ENCODE measurements around the gene TACC2. TPM values are rescaled to one million over a fixed set of nuclear protein-coding genes. Genes with fewer than 3 reads are reported as not detected.
A peak's percentile ranks its signal among the peaks of the same experiment; 100 is the strongest.
"Not testable (repeated sequence)": the region's sequence is repeated elsewhere in the genome, so short reads cannot be mapped to it uniquely, and the experiment has no call there.

Gene TACC2
- total RNA-seq, 1 donor from 2014 or later: 377 TPM

DNA sequence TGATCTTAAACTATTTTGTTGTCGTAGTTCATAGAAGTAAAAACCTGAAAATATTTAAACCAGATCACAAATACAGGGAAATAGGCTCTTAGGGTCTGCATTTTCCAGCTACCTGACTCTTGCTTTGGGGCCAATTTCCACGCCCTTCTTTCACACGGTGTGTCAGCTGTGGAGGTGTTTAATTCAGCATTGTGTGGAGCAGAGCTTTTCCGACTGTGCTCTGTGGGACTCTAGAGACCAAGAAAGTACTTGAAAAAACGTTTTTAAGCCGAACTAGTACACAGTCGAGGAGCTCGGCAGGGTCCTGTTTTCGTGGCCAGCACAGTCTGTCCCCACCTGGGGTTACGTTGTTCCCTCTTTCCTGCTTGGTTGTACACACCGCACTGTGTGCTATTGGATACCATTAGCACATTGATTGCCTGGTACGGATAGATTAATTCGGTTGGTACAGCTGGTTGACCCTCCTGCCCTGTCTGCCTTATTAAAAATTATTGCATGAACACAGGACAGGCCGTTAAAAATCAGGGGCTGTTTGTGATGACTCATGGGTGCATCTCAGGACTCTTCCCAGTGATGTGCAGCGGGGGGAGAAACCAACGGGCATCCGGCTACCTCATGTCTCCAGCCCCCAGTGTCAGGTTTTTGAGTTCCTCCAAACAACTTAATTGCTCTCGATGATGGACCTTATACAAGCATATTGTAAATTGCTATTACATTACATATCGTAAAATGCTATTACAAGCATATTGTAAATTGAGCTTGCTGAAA lies 201.4 kb downstream of the TACC2 start:
- ATAC-seq (no peak), DNase-seq (no peak)
- intact Hi-C loops (cut with micrococcal nuclease): no loop called here

DNA sequence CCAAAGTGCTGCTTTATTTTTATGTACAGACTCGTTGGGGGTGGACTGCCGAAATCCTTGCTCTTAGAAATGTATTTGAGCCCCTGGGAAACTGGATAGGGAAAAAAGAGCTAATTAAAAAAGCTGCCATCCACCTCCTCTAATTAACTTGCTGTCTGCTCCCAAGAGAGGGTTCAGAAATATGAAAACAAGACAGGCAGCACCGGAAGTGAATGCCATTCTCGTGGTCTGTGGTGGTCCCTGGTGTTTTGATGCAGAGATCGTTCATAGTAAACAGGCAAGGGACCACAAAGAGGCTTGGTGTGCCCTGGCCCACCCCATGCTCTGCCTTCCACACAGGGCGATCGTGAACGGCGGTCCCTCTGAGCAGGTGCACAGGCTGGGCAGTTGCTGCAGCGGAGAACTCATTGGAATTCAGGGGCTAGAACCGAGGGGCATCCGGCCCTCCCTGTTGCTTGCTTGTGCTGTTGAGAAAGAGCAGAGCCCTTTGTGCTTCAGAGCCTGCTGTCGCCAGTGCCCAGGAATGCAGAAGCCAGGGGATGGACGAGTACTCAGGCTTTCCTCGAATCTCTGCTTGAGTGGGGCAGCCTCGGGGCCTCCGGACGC lies 203.1 kb downstream of the TACC2 start:
- ATAC-seq (peak; percentile 64), DNase-seq (peak; percentile 46)
- intact Hi-C loops (cut with micrococcal nuclease): no loop called here

DNA sequence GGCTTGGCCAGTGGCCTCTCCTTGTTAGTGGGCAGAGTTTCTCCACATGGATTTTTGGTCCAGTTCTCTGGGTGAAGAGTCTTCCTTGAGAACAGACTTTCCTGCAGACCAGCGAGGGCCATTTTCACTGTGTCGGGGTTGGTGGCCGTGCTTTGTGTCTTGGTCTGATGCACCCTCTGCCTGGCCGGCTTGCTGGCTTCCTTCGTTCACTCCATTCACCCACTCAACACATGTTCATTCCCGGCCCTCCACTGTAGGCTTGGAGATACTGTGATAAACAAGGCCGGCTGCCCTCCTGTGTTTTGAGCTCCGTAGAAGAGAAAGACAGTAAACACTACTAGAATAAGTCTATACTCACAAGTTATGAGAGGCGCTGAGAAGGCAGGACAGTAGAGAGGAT lies 205.3 kb downstream of the TACC2 start:
- intact Hi-C loops (cut with micrococcal nuclease): no loop called here
- ATAC-seq (no peak), DNase-seq (no peak)

DNA sequence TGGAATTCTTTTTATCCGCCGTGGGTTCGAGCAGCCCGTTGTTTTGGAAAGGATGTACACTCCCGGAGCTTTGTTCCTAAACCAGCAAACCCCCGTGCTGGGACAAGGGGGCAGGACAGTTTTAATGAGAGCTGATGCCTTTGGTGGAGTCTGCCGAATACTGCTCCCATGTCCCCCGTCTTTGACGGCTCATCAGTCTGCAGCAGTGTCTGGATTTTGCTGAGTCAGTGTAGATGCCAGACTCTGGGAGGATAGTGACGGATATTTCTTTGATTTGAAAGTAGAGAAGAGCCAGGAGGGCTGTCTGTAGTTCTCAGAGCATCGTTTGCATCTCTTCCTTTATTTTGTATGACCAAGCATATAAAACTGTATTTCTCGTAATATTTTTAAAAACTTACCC lies 207.3 kb downstream of the TACC2 start:
- intact Hi-C loops (cut with micrococcal nuclease): no loop called here
- DNase-seq (no peak), ATAC-seq (no peak)

DNA sequence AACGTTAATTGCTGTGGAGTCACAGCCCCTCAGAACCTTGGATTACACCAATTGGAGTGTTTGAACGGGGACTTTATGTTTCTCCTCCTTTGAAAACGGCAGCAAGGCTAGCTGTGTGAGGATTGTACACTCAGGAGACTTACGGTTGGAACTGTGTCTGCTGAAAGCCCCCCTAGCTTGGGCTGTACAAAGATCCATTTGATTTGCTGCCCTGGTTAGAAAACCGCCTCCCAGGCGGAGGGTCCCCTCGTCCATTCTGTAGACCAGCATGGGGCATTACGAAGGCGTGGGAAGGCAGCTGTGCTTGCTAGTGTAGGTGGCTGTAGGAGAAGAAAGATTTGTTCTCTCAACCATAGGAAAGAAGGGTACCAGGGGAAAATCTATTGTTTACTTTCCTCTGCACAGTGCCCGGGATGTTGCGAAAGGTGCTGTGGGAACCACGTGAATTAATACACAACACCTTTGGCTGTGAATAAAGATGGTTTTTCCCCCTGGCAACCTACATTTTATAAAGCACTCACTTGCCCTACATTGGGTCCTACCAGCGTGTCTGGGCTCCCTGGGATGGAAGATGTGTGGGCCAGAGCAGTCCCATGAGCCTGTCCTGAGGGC lies 208.8 kb downstream of the TACC2 start:
- no peak for DNase-seq
- ATAC-seq: no peak
- intact Hi-C loops (cut with micrococcal nuclease): no loop called here

DNA sequence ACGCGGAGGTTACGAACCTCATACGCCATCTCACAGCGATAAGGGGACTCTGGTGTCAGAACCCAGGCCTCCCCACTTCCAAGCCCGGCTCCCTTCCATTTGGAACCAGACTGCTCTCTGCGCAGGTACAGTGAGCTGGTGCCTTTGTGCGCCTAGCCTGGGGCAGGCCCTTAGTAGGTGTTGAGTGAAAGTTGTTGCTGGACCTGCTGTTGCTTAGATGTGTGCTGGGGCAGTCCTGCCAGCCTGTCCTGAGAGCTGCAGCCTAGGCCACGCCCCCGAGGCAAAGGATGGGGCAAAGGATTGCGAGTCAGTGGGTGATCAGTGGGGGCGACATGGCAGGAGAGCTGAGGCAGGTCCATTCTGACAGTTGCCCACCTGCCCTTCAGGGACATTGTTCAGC lies 209.7 kb downstream of the TACC2 start:
- ATAC-seq: peak; percentile 53
- peak; percentile 56 for DNase-seq
- intact Hi-C loops (cut with micrococcal nuclease): no loop called here

DNA sequence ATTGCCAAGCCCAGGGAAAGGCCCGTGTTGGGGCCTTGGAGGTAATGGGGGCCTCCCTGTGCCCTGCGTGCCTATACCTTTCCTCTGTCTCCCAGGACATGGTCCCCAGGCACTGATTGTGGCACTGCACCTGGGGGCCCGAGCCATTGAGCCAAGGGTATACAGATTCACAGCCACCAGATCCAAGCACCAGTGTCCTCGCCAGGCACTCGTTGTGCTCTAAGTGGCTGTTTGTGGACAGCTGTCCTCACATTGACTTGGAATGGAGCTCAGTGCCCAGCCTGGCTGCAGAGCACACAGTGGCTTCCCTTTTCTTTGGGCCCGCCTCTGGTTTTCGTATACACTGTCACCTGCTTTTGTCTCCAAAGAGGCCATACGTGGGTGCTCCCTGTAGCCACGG lies 210.1 kb downstream of the TACC2 start:
- DNase-seq (peak; percentile 81), ATAC-seq (peak; percentile 93)
- intact Hi-C loops (cut with micrococcal nuclease): no loop called here

DNA sequence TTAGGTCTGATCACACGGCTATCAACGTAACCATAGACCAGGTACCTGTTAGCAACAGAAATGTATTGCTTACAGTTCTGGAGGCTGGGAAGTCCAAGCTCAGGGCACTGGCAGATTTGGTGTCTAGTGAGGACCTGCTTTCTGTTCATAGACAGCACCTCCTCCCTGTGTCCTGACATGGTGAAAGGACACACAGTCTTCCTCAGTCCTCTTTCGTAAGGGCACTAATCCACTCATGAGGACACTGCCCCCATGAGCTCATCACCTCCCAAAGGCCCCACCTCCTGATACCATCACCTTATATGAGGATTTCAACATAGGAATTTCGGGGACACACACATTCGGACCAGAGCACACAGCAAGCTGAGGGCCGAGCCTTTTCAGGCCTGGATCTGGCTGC lies 210.7 kb downstream of the TACC2 start:
- peak; percentile 50 for ATAC-seq
- no peak for DNase-seq
- intact Hi-C loops (cut with micrococcal nuclease): no loop called here

DNA sequence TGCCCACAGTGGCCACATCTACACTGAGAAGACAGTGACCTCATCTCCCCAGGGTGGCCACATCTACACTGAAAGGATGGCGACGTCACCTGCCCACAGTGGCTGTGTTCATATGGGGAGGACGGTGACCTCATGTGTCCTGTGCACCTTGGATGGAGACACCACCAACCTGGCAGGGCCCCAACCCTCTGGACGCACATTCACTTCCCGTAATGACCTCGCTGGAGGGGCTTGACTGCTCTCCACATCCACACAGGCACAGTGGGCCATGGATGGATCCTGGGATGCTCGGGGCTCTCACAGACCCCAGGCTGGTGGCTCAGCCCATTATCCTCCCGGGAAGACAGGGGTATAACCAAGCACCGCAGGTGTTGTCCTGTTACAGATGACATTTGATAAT lies 212.4 kb downstream of the TACC2 start:
- ATAC-seq: no peak
- DNase-seq: no peak
- intact Hi-C loops (cut with micrococcal nuclease): no loop called here

DNA sequence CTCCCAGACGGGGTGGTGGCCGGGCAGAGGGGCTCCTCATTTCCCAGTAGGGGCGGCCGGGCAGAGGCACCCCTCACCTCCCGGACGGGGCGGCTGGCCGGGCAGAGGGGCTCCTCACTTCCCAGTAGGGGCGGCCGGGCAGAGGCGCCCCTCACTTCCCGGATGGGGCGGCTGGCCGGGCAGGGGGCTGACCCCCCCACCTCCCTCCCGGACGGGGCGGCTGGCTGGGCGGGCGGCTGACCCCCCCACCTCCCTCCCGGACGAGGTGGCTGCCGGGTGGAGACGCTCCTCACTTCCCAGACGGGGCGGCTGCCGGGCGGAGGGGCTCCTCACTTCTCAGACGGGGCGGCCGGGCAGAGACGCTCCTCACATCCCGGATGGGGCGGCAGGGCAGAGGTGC lies 214.2 kb downstream of the TACC2 start:
- ATAC-seq; intact Hi-C loops (cut with micrococcal nuclease); DNase-seq: not testable (repeated sequence)

DNA sequence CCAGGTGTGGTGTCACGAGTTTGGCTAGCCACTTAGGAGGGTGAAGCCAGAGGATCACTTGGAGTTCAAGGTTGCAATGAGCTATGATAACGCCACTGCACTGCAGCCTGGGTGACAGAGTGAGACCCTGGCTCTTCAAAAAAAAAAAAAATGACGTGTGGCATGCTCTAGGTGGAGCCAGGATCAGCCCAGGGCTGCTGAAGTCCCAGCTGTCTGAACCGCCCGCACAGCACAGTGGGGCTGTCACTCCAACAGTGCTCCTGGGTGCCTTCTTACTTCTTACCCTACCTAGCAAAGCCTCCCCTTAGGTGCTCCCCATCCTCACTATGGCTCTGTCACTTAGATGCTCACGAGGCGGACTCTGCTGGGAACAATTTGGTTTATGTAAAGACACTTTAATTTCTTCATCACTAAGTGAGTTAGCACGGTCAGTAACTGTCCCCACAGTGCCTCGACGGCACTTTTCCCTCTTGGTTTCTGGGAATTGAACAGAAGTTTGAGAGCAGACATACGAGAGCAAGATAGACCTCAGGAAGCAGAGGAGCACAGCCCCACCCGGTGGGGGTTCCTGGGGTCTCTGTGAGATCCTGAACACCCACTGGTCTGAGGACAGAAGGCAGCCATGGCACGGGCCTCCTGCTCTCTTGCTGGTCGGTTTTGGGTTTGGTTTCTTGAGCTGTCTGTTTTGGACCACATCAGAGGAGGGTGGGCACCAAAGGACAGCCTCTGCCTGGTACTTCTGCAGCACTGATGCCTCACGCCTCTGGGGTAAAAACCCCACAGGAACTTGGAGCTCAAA lies 215.9 kb downstream of the TACC2 start:
- ATAC-seq: peak; percentile 51
- intact Hi-C loops (cut with micrococcal nuclease): no loop called here

DNA sequence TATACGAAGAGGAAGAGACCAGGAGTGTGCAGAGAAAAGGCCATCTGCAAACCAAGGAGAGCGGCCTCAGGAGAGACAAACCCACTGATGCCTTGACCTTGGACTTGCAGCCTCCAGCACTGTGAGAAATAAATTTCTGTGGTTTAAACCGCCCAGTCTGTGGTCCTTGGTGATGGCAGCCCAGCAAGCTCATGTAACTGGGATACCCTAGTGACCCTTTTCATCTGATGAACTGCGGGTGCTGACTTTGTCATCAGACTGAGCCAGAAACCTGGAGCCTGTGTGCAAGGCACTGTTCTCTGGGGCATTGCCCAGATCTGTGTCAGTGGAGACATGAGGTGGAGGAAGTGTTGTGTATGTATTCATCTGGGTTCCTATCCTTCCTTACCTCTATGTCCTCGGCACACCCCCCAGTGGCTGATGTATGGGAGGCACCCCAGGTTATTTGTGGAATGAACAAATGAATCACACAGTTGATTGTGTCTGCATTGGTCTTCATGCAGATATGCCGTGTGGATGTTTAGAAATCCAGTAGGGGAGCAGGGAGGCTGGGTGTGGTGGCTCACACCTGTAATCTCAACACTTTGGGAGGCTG lies 217.6 kb downstream of the TACC2 start:
- no peak for DNase-seq
- intact Hi-C loops (cut with micrococcal nuclease): no loop called here
- peak; percentile 2 for ATAC-seq

More for the DNA sequence above, 215.9 kb downstream of the TACC2 start:
- DNase-seq: no peak

DNA sequence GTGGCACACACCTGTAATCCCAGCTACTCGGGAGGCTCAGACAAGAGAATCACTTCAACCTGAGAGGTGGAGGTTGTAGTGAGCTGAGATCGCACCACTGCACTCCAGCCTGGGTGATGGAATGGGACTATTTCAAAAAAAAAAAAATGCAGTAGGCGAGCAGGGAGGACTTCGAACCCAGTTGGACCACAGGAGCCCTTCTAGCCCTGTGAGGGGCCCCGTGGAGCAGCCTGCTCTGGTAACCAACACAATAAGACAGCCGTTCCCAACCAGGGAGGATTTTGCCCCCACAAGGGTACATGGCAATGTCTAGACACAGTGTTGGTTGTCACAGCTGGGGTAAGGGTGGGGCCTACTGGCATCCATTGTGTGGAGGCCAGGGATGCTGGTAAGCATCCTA lies 218.2 kb downstream of the TACC2 start:
- intact Hi-C loops (cut with micrococcal nuclease): no loop called here
- DNase-seq: no peak

DNA sequence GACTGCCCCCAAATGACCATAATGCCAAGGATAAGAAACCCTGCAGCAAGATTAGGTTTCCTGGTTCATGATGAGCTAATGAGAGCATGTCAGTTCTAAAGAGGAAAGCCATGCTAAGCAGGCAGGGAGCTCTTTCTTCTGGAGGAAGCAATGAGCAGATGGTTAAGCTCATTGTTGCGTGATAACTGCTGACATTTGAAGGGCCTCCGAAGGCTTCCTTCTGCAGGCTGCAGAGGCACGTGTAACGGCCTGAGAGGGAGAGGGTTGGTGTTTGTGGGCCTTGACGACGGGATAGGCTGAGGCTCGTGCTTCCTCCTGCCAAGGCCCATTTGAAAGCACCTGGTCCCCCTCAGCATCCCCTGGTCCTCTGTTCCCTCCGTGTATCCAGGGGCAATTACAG lies 218.6 kb downstream of the TACC2 start:
- intact Hi-C loops (cut with micrococcal nuclease): no loop called here
- ATAC-seq: peak; percentile 55
- no peak for DNase-seq

More for the DNA sequence above, 218.2 kb downstream of the TACC2 start:
- ATAC-seq: peak; percentile 4

DNA sequence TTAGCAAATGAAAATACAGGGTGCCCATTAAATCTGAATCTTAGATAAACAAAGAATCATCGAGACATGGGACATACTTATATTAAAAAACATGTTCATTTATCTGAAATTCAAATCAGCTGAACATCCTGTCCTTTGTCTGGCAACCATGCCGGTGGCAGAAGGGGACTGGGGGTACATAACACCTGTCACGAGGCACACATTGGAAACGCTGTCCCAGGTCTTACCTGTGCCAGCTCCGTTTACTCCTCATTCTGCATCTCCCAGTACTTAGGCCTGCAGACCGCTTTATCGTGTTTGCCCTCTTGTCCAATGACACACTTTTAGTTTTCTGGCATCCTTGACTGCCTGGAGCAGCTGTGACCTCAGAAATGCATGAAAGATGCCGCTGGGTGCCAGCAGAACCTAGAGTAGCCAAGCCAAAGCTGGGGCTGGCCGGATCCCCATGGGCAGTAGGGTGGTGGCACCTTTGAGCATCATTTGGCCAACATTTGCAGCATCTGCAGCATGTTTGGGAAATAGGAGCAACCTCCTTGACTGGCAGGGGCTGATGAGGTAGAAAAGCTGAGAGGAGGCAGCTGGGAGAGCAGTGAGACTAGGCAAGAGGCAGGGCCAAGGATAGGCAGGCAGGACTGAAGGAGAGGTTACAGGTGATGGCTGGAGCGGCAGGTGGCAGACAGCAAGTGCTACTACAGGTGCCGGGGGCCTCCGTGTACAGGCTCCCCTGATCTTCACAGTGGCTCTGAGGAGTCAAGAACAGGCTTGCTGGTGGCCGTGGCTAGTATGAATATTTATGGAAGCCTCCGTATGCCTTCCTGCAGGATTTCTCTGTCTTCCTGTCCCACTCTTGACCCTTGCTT lies 219.8 kb downstream of the TACC2 start:
- DNase-seq (no peak), ATAC-seq (peak; percentile 14)
- intact Hi-C loops (cut with micrococcal nuclease): no loop called here

DNA sequence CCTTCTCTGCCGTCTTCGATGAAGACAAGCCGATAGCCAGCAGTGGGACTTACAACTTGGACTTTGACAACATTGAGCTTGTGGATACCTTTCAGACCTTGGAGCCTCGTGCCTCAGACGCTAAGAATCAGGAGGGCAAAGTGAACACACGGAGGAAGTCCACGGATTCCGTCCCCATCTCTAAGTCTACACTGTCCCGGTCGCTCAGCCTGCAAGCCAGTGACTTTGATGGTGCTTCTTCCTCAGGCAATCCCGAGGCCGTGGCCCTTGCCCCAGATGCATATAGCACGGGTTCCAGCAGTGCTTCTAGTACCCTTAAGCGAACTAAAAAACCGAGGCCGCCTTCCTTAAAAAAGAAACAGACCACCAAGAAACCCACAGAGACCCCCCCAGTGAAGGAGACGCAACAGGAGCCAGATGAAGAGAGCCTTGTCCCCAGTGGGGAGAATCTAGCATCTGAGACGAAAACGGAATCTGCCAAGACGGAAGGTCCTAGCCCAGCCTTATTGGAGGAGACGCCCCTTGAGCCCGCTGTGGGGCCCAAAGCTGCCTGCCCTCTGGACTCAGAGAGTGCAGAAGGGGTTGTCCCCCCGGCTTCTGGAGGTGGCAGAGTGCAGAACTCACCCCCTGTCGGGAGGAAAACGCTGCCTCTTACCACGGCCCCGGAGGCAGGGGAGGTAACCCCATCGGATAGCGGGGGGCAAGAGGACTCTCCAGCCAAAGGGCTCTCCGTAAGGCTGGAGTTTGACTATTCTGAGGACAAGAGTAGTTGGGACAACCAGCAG lies 221.7 kb downstream of the TACC2 start:
- intact Hi-C loops (cut with micrococcal nuclease): no loop called here
- ATAC-seq (no peak), DNase-seq (no peak)

DNA sequence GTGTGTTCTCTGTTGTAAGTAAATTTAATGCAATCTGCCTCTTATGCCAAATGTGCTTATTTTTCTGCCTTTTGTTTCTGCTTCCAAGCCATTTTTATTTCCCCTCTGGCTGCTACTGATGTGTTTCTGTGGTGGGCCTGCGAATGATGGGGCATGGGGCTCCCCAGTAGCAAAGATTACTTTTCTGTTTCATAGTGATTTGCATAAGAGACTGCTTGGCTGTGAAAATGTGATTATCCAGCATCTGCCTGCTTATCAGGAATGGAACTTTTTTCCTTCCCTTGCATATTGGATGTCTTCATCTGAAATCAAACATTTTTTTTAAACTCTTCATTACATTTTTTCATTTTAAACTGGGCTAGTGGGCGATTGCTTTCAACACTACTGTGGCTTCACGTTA lies 224.4 kb downstream of the TACC2 start:
- ATAC-seq: no peak
- intact Hi-C loops (cut with micrococcal nuclease): no loop called here
- no peak for DNase-seq

DNA sequence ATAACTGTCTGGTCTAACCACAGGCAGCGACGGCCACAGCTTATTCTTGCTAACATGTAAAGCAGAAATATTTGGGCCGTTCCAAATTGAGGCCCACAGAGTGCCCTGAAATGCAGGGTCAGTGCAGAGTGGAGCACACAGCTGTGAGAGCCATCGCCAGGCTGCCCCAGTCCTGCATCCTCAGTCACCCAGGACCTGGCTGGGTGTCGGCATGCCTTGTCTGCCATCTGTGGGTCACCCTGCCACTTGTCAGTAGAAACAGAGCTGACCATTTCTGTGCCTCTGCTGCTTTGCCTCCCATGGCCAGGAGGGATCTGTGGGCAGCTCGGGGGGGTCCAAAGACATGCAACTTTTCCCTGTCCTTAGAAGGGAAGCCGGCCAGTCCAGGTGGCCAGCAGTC lies 224.8 kb downstream of the TACC2 start:
- intact Hi-C loops (cut with micrococcal nuclease): no loop called here
- ATAC-seq (peak; percentile 47), DNase-seq (no peak)
